GM19099 (cell line): ENCODE data around the gene SAP30BP.

ENCODE experiments used
- POLR2A ChIP-seq: IDR thresholded peaks from 3 replicates; pipeline ENCODE4 v1.6.1; 2011; ENCODE audit warnings: low read depth; ENCODE audit not compliant: insufficient read length; ENCODE audit errors: extremely low read depth

SAP30BP gene

DNA sequence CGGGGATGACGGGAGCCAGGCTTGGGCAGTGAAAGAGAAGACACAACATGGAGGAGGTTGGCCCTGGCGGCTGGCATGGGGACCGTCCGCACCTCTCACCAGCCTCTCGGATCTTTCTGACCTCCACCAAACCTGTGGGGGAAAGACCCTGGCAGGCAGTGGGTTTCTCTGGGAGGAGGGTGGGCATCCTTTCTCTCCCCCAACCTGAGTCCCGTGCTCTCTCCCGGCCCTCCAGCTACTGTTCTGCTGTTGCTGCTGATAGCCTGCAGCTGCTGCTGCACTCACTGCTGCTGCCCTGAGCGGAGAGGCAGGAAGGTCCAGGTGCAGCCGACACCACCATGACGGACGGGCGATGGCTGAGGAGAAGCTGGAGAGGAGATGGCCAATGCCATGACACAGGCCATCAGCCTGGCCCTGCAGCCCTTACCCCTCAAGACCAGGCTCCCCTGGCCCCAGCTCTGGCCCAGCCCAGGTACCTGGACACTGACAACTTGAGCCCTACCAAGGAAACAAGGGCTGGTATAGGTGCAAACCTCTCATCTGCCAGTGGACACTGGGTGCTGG is 26.5 kb upstream of the SAP30BP start:
- no peak for TF ChIP-seq POLR2A

- no peak for TF ChIP-seq POLR2A
Observed at GRCh38 chr17:75641343-75641742, 25.8 kb upstream of the SAP30BP start.

DNA sequence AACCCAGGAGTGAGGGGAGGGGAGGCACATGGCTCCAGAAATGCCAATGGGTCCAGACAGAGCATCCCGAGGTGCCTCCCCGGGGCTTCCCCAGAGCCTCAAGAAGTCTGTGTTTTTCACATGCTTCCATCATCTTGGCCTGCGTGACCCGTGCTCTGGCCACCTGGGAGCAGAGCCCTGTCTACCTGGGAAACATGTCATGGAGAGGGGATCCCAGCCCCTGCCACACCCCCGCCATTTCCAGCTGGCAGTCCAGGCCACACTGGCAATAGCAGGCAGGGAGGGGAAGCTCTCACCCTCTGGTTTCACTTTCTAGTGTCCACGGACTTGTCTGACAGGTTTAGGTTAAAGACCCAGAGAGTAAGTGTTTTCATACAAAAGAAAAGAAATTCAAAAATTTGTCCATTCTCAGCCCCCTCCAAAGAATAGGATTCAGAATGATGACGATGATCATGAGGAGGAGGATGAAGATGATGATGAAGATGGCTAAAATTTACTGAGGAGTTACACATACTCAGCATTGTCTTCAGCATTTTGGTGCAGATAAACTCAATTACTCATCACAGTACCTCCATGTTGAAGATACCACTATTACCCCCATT is 24.9 kb upstream of the SAP30BP start:
- no peak for TF ChIP-seq POLR2A

DNA sequence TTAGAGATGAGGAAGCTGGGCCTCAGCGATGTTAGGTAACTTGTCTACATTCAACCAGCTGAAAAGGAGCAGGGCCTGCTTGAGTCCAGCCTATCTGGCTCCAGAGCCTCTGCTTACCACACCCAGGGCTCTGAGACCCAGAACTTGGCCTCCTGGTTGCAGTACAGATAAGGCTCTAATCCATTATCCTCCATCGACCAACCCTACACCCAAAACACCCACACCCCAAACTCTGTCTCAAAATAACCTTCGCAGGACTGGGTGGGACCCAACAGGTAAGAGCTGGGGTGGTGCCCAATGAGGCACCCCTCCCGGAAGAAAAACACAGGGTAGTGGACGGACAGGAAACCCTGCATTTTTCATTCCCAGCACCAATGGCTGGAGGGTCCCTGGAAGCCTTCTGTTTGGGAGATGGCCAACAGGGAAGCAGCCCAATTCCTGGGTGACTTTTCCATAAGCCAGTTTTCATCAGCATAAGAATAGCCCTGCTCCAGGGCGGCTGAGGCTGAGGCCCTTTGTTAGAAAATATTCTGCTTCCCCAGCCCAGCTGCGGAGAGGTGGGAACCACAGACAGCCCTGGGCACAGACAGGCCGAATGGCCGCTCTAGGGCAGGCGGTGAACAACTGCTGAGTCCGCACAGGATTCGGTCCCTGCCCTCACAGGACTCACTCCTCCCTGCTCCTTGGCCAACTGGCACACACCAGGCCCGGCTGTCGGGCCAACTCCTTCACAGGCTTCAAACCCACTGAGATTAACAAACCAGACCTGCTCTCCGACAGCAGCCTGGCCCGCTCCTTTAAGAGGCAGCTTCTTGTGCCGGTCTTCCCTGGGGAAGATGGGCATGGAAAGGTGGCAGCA is 24.1 kb upstream of the SAP30BP start:
- no peak for TF ChIP-seq POLR2A

GRCh38 chr17:75643643-75644017 is 23.5 kb upstream of the SAP30BP start:
- TF ChIP-seq POLR2A = no peak

- no peak for TF ChIP-seq POLR2A
Observed at GRCh38 chr17:75645501-75645888, 21.6 kb upstream of the SAP30BP start.

DNA sequence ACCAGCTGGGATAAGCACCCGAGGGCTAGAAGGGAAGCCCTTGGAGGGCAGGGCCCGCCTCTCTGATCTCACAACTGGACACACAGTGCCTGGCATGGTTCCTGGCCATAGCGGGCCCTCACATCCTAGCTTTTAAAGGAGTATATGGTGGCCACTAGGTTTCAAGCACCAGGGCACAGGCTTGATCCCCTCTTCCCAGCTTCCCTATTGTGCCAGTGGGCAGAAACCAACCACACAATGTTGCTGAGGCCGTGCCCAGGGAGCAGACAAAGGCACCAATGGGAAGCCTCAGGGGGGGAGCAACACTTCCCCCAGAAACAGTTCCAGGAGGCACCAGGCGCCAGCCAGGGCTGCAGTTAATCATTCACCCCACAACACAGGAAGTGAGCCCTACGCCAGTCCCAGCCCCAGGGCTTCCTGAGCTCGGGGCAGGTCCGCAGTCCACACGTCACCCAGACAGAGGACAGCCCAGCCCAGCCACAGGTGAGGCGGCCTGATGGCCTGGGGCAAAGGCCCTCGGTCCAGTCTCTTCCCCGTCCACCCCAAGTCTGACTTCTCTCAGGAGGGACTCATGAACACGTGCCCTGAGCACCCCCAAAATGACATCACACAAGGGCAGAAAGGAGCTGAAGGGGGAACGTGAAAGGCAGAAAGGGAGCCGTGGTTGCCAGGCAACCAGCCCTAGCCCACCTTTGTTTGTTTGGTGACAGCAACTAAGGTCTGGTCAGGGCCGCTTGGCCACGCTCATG is 21.1 kb upstream of the SAP30BP start:
- peak; percentile 70 for TF ChIP-seq POLR2A

GRCh38 chr17:75646638-75646992 is 20.5 kb upstream of the SAP30BP start:
- TF ChIP-seq POLR2A = no peak

DNA sequence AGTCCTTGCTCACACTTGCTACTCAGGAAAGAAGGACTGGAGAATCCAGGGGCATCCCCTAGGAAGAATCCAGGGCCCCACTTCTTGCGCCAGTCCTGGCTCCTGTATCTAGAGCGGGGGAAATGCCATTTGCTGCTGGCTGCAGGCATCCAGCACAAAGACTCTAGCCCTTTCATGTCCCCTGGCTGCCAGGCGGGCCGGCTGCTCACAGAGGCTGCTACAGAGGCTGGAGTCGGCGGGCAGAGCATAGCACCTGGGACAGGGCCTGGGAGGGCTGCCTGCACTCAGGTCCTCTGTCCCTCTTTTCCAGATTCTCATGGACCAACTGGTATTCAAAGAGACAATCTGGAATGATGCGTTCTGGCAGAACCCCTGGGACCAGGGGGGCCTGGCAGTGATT is 20.1 kb upstream of the SAP30BP start:
- TF ChIP-seq POLR2A = no peak

GRCh38 chr17:75647921-75648320 is 19.2 kb upstream of the SAP30BP start:
- TF ChIP-seq POLR2A = no peak

GRCh38 chr17:75649687-75650086 is 17.5 kb upstream of the SAP30BP start:
- no peak for TF ChIP-seq POLR2A

- no peak for TF ChIP-seq POLR2A
Observed at GRCh38 chr17:75650874-75651273, 16.3 kb upstream of the SAP30BP start.

GRCh38 chr17:75652341-75652740 is 14.8 kb upstream of the SAP30BP start:
- TF ChIP-seq POLR2A = no peak

- TF ChIP-seq POLR2A = no peak
Observed at GRCh38 chr17:75652934-75653549, 14.1 kb upstream of the SAP30BP start.

DNA sequence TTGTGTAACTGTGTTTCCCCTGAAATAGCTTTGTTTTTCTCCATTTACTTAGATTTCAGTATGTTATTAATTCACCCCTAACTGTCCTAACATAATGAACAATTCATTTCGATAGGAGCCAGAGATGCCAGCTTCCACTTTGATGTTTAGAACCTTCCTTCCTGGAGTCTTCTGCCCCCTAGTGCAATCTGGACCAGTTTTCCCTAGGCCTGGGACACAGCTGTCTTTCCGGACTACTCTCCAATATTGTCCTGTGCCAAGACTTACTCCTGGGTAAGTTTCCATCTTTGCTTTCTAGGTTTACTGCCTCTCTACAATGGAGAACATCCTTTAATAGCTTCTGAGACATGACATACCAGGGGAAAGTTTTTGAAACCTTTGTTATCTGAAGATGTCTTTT is 13.0 kb upstream of the SAP30BP start:
- TF ChIP-seq POLR2A = no peak
